HCT116 (cell line): ENCODE measurements around the gene BICRAL. TPM values are rescaled to one million over a fixed set of nuclear protein-coding genes. Genes with fewer than 3 reads are reported as not detected.
A peak's percentile ranks its signal among the peaks of the same experiment; 100 is the strongest.

Experiments
- ATAC-seq: fragments of 200-7000 bp; cut with Tn5 transposase; 2 replicates; pipeline ENCODE4 v1.9.1; 2020; ENCODE audit warnings: mild to moderate bottlenecking, moderate library complexity
- BruUV-seq: library from RNA; stranded (reverse); fragments of 400-500 nt; replicated peaks from 2 replicates; lab custom pipeline; 2021; lab: Mats Ljungman, UMichigan
- CTCF ChIA-PET: fragments of 300-600 bp; sonication (Branson Sonifier 250); formaldehyde crosslinking; loops from one replicate; lab custom pipeline; 2021; ENCODE audit warnings: antibody characterized with exemption; lab: Charles Lee
- POLR2A ChIA-PET: fragments of 300-600, 350-600 bp; sonication (Branson Sonifier 250); formaldehyde crosslinking; loops from one replicate; lab custom pipeline; 2021; ENCODE audit warnings: antibody characterized with exemption; lab: Charles Lee
- RAD21 ChIA-PET, 2 experiments: fragments of 300-600 bp; sonication (Branson Sonifier 250); formaldehyde crosslinking; loops; one replicate each; lab custom pipeline; 2023; ENCODE audit warnings: low total read pairs in 2 of 2; ENCODE audit not compliant: uncharacterized antibody in 2 of 2, unreplicated experiment in 2 of 2, low non-redundant PET in 1 of 2; lab: Charles Lee
- DNase-seq: peaks from one replicate; pipeline ENCODE4 v3.0.0-alpha.2; 2010; ENCODE audit warnings: low read depth, low spot score
- H2AFZ ChIP-seq: fragments of 200-600 bp; shearing (Covaris generic), sonication (generic); 2 replicates; pipeline ENCODE4 v1.6.1; 2017; ENCODE audit warnings: low read depth, mixed run types, mixed read lengths, antibody characterized with exemption, low read length; ENCODE audit not compliant: poor library complexity, severe bottlenecking
- H3K27ac ChIP-seq: 2 replicates; pipeline ENCODE4 v1.5.1; 2012; ENCODE audit warnings: low read depth, low read length
- H3K27me3 ChIP-seq: fragments of 200-600 bp; sonication (generic); 2 replicates; pipeline ENCODE4 v1.6.1; 2016; ENCODE audit warnings: mixed run types, low read length, mixed read lengths; ENCODE audit not compliant: insufficient read depth
- H3K36me3 ChIP-seq, 2 experiments: fragments of 200-500 bp in 1 of 2; fragments of 200-600 bp in 1 of 2; sonication (Bioruptor generic) in 1 of 2; sonication (generic) in 1 of 2; 2 replicates each; pipeline versions ENCODE4 v1.5.1 to v1.6.1; 2014 to 2016; ENCODE audit warnings: low read length in 2 of 2, inconsistent platforms in 1 of 2, mixed read lengths in 1 of 2, mixed run types in 1 of 2; ENCODE audit not compliant: insufficient read depth in 2 of 2, control insufficient read depth in 1 of 2
- H3K4me1 ChIP-seq, 2 experiments: fragments of 200-600 bp in 1 of 2; sonication (generic) in 1 of 2; 2 replicates each; pipeline versions ENCODE4 v1.5.1 to v1.6.1; 2012 to 2017; ENCODE audit warnings: low read length in 2 of 2, inconsistent platforms in 1 of 2, mild to moderate bottlenecking in 1 of 2, mixed read lengths in 1 of 2, mixed run types in 1 of 2, moderate library complexity in 1 of 2; ENCODE audit not compliant: insufficient read depth in 2 of 2, control insufficient read depth in 1 of 2
- H3K4me2 ChIP-seq: fragments of 200-600 bp; sonication (generic); 2 replicates; pipeline ENCODE4 v1.6.1; 2017; ENCODE audit warnings: mixed run types, low read length, mixed read lengths
- H3K4me3 ChIP-seq, 2 experiments: fragments of 200-600 bp in 1 of 2; sonication (generic) in 1 of 2; replicated peaks in 1 of 2; 2 replicates each; pipeline ENCODE4 v1.5.1; 2011 to 2016; ENCODE audit warnings: low read length in 2 of 2, control low read depth in 1 of 2, low read depth in 1 of 2, mild to moderate bottlenecking in 1 of 2, mixed read lengths in 1 of 2, mixed run types in 1 of 2
- H3K79me2 ChIP-seq: fragments of 200-600 bp; sonication (generic); 2 replicates; pipeline ENCODE4 v1.6.1; 2017; ENCODE audit warnings: mild to moderate bottlenecking, mixed run types, low read length, moderate library complexity, mixed read lengths; ENCODE audit not compliant: insufficient read depth
- H3K9ac ChIP-seq: fragments of 200-600 bp; sonication (generic); 2 replicates; pipeline ENCODE4 v1.6.1; 2016; ENCODE audit warnings: low read length, mixed read lengths
- H3K9me2 ChIP-seq: fragments of 200-600 bp; sonication (generic), shearing (Covaris generic); 2 replicates; pipeline ENCODE4 v1.6.1; 2017; ENCODE audit warnings: mixed run types, mild to moderate bottlenecking, moderate library complexity; ENCODE audit not compliant: insufficient read depth
- H3K9me3 ChIP-seq, 2 experiments: fragments of 200-500 bp in 1 of 2; fragments of 200-600 bp in 1 of 2; sonication (Bioruptor generic) in 1 of 2; sonication (generic) in 1 of 2; 2 replicates each; pipeline ENCODE4 v1.6.1; 2014 to 2017; ENCODE audit warnings: low read length in 2 of 2, mixed read lengths in 2 of 2, inconsistent platforms in 1 of 2, low read depth in 1 of 2, mild to moderate bottlenecking in 1 of 2, mixed run types in 1 of 2, moderate library complexity in 1 of 2; ENCODE audit not compliant: control insufficient read depth in 1 of 2, insufficient read depth in 1 of 2
- H4K20me1 ChIP-seq: fragments of 200-600 bp; sonication (generic), shearing (Covaris generic); 2 replicates; pipeline ENCODE4 v1.6.1; 2017; ENCODE audit warnings: mixed run types, mild to moderate bottlenecking, moderate library complexity; ENCODE audit not compliant: insufficient read depth
- ATF3 ChIP-seq: IDR thresholded peaks from 2 replicates; pipeline ENCODE4 v1.6.1; 2012
- EGR1 ChIP-seq: IDR thresholded peaks from 2 replicates; pipeline ENCODE4 v1.6.1; 2012; ENCODE audit warnings: low read depth
- EZH2phosphoT487 ChIP-seq: fragments of 200-600 bp; IDR thresholded peaks from 2 replicates; pipeline ENCODE4 v1.6.1; 2018; ENCODE audit warnings: antibody characterized with exemption, borderline replicate concordance
- JUND ChIP-seq: IDR thresholded peaks from 2 replicates; pipeline ENCODE4 v1.6.1; 2012
- RAD21 ChIP-seq: IDR thresholded peaks from 2 replicates; pipeline ENCODE4 v1.6.1; 2012; ENCODE audit warnings: low read depth, mild to moderate bottlenecking
- REST ChIP-seq: IDR thresholded peaks from 2 replicates; pipeline ENCODE4 v1.6.1; 2012; ENCODE audit warnings: low read depth
- SIN3A ChIP-seq: IDR thresholded peaks from 2 replicates; pipeline ENCODE4 v1.6.1; 2012; ENCODE audit warnings: low read depth
- SRF ChIP-seq: IDR thresholded peaks from 2 replicates; pipeline ENCODE4 v1.6.1; 2012; ENCODE audit warnings: low read depth
- TCF7L2 ChIP-seq: IDR thresholded peaks from 2 replicates; pipeline ENCODE4 v1.7.0; 2011; ENCODE audit warnings: borderline replicate concordance, inconsistent platforms; ENCODE audit not compliant: insufficient read depth, insufficient read length; ENCODE audit errors: extremely low read depth
- YY1 ChIP-seq: IDR thresholded peaks from 2 replicates; pipeline ENCODE4 v1.6.1; 2011; ENCODE audit warnings: low read length, low read depth, moderate library complexity, mild to moderate bottlenecking; ENCODE audit not compliant: insufficient replicate concordance; ENCODE audit errors: extremely low read depth
- intact Hi-C: fragments of 100-400 bp; cut with micrococcal nuclease; formaldehyde crosslinking; loops from 2 replicates; pipeline ENCODE4 v1.10.0; 2022
- total RNA-seq: library from RNA; stranded (reverse); gene quantifications from one replicate; pipeline ENCODE4 v1.2.1, GENCODE V29; 2021; ENCODE audit not compliant: unreplicated experiment

Gene BICRAL
- total RNA-seq, 1 experiment from 2014 or later = 14.9 TPM

GRCh38 chr6:42779521-42779920 lies 2.3 kb upstream of the BICRAL start:
- Histone ChIP-seq H3K27ac (no peak overlapping the region), H3K4me1 (peaks cover 26 to 66% of the 10 kb centered on the region in 2 experiments), H3K79me2 (peaks cover 13% of the 10 kb centered on the region), H3K27me3 (no peaks in the 10 kb centered on the region), H3K9me2 (no peaks in the 10 kb centered on the region), H3K9me3 (no peaks in the 10 kb centered on the region), H4K20me1 (no peaks in the 10 kb centered on the region), H2AFZ (no peak overlapping the region), H3K36me3 (no peaks in the 10 kb centered on the region), H3K9ac (no peak overlapping the region), H3K4me3 (no peak overlapping the region), H3K4me2 (0 out of 2 replicates have a peak overlapping the region, but pooled peaks have one; percentile 3)
- TF ChIP-seq EGR1 (no peak), RAD21 (no peak), JUND (no peak), SIN3A (no peak), TCF7L2 (no peak), EZH2phosphoT487 (no peak), YY1 (no peak), SRF (no peak), ATF3 (no peak), REST (no peak)
- RAD21 ChIA-PET = no interaction called here
- DNase-seq (no peak), ATAC-seq (no peak)
- POLR2A ChIA-PET = interaction anchor here (1.1 kb wide), 1 partner anchor 33 kb away, joined by 4 read pairs; no protein-coding TSS in a partner anchor
- intact Hi-C loops = no loop called here
- CTCF ChIA-PET = no interaction called here
- BruUV-seq = no TSS peak
